ENCODE results near the gene TENM3. TPM values are rescaled to one million over a fixed set of nuclear protein-coding genes. Genes with fewer than 3 reads are reported as not detected.

The TENM3 gene
- total RNA-seq, 1 experiment from 2014 or later = not detected

GRCh38 chr4:182448281-182449151, 205.3 kb downstream of the TENM3 start:
- no peaks in the 10 kb centered on the region for H3K4me1 ChIP-seq (replicated peaks; ENCODE audit: insufficient read depth)
- POLR2A ChIA-PET (ENCODE audit: unreplicated experiment) = no interaction called here

GRCh38 chr4:182449186-182449929, 206.2 kb downstream of the TENM3 start:
- no peak overlapping the region for H3K4me3 ChIP-seq
- no peak overlapping the region for H3K27ac ChIP-seq
- no peaks in the 10 kb centered on the region for H3F3A ChIP-seq (ENCODE audit: insufficient read depth, low read depth)
- TF ChIP-seq CTCF (conservative IDR thresholded peaks at IDR 0.05) (no peak), EZH2 (IDR thresholded peaks at IDR 0.05; ENCODE audit: low read depth) (no peak)
- no peak overlapping the region for H3K4me2 ChIP-seq
- ChIA-PET POLR2A (ENCODE audit: unreplicated experiment) (no interaction called here), CTCF (no interaction called here)
- DNase-seq = no peak
- no peaks in the 10 kb centered on the region for H3K9me2 ChIP-seq (ENCODE audit: insufficient read depth)
- intact Hi-C loops (cut with micrococcal nuclease; ENCODE audit: unreplicated experiment) = no loop called here
- BruUV-seq (replicated peaks) = no TSS peak
- H3K79me2 ChIP-seq (ENCODE audit: low read depth) = no peaks in the 10 kb centered on the region
- no peaks in the 10 kb centered on the region for H3K36me3 ChIP-seq (ENCODE audit: low read depth)
- H3K9me3 ChIP-seq (ENCODE audit: insufficient read depth, low read depth) = no peaks in the 10 kb centered on the region
- no peaks in the 10 kb centered on the region for H4K20me1 ChIP-seq (ENCODE audit: insufficient read depth)
- no peaks in the 10 kb centered on the region for H3K4me1 ChIP-seq (replicated peaks; ENCODE audit: insufficient read depth)
- no peaks in the 10 kb centered on the region for H3K27me3 ChIP-seq (ENCODE audit: insufficient read depth, low read depth)
- no peak overlapping the region for H2AFZ ChIP-seq

More at GRCh38 chr4:182448281-182449151, 205.3 kb downstream of the TENM3 start:
- BruUV-seq (replicated peaks) = no TSS peak
- Histone ChIP-seq H3F3A (ENCODE audit: insufficient read depth, low read depth) (no peaks in the 10 kb centered on the region), H3K4me3 (no peak overlapping the region), H2AFZ (no peak overlapping the region), H3K9me3 (ENCODE audit: insufficient read depth, low read depth) (no peaks in the 10 kb centered on the region), H3K27ac (no peak overlapping the region), H3K4me2 (no peak overlapping the region), H4K20me1 (ENCODE audit: insufficient read depth) (no peaks in the 10 kb centered on the region), H3K79me2 (ENCODE audit: low read depth) (no peaks in the 10 kb centered on the region), H3K27me3 (ENCODE audit: insufficient read depth, low read depth) (no peaks in the 10 kb centered on the region), H3K36me3 (ENCODE audit: low read depth) (no peaks in the 10 kb centered on the region), H3K9me2 (ENCODE audit: insufficient read depth) (no peaks in the 10 kb centered on the region)
- TF ChIP-seq CTCF (conservative IDR thresholded peaks at IDR 0.05) = no peak
- no peak for TF ChIP-seq EZH2 (IDR thresholded peaks at IDR 0.05; ENCODE audit: low read depth)
- intact Hi-C loops (cut with micrococcal nuclease; ENCODE audit: unreplicated experiment) = no loop called here
- DNase-seq = peak in 1 of 2 experiments; percentile 57
- CTCF ChIA-PET = no interaction called here

GRCh38 chr4:182449930-182450439, 206.8 kb downstream of the TENM3 start:
- intact Hi-C loops (cut with micrococcal nuclease; ENCODE audit: unreplicated experiment) = no loop called here
- no peaks in the 10 kb centered on the region for H3K27me3 ChIP-seq (ENCODE audit: insufficient read depth, low read depth)
- H3K79me2 ChIP-seq (ENCODE audit: low read depth) = no peaks in the 10 kb centered on the region
- H3K36me3 ChIP-seq (ENCODE audit: low read depth) = no peaks in the 10 kb centered on the region
- no peak overlapping the region for H2AFZ ChIP-seq
- CTCF ChIA-PET = no interaction called here
- no peaks in the 10 kb centered on the region for H3K4me1 ChIP-seq (replicated peaks; ENCODE audit: insufficient read depth)
- no peaks in the 10 kb centered on the region for H4K20me1 ChIP-seq (ENCODE audit: insufficient read depth)
- POLR2A ChIA-PET (ENCODE audit: unreplicated experiment) = no interaction called here
- no peaks in the 10 kb centered on the region for H3K9me3 ChIP-seq (ENCODE audit: insufficient read depth, low read depth)
- H3K4me2 ChIP-seq = no peak overlapping the region
- DNase-seq = no peak
- no peak for TF ChIP-seq EZH2 (IDR thresholded peaks at IDR 0.05; ENCODE audit: low read depth)
- no peak for TF ChIP-seq CTCF (conservative IDR thresholded peaks at IDR 0.05)
- no peak overlapping the region for H3K27ac ChIP-seq
- H3K9me2 ChIP-seq (ENCODE audit: insufficient read depth) = no peaks in the 10 kb centered on the region
- no TSS peak for BruUV-seq (replicated peaks)
- no peak overlapping the region for H3K4me3 ChIP-seq
- no peaks in the 10 kb centered on the region for H3F3A ChIP-seq (ENCODE audit: insufficient read depth, low read depth)
